GM18867 (cell line): ENCODE data around the gene CNOT8.
"Not testable (repeated sequence)": the region's sequence is repeated elsewhere in the genome, so short reads cannot be mapped to it uniquely, and the experiment has no call there.

ENCODE experiments used
- ATAC-seq: cut with Tn5 transposase; IDR thresholded peaks from one replicate; pipeline ENCODE4 v1.9.1; 2021; ENCODE audit warnings: mild to moderate bottlenecking, moderate library complexity; ENCODE audit not compliant: unreplicated experiment

Gene CNOT8

DNA sequence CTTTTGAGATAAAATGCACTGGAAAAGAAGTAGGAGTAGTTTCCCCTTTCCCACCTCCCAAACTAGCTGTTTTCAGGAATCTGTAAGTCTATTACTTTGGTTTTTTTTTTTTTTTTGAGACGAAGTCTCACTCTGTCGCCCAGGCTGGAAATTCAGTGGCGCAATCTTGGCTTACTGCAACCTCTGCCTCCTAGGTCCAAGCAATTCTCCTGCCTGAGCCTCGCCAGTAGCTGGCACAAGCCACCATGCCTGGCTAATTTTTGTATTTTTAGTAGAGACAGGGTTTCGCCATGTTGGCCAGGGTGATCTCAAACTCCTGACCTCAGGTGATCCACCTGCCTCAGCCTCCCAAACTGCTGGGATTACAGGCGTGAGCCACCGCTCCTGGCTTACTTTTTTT lies 47.2 kb downstream of the CNOT8 start:
- ATAC-seq, result not testable (repeated sequence)

DNA sequence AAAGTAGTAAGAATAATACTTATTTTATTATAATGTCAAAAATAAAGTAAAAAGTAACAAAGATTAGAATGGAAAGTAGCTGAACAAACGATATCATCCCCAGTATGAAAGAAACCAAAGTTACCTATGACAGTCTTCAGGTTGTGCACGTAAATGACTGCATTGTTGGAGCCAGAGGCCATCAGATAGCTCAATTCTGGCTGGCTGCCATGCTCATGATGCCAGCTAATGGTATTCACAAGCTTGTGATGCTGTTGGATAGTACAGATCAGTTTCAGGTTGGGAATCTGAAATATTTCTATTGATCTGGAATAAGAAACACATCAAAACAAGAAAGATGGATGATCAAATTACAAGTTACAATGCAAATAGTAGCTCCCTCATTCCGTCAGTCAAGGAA lies 58.4 kb downstream of the CNOT8 start:
- no peak for ATAC-seq

DNA sequence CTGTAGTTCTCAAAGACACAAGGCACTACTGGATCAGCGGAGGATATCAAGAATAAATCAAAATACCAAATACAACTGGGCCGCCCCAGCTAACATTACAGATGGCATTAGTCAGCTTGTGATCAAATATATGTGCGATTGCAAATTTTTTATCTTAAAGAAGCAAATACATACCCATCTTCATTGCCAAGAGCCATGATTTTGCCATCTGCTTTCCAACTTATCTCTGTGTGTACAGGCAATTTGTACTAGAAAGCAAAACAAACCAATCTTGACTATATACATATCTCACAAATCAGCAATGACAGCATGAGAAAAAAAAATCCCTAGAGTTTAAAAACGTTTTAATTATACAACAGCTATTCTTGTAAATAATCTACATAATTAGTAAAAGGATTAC lies 59.3 kb downstream of the CNOT8 start:
- ATAC-seq, result no peak

DNA sequence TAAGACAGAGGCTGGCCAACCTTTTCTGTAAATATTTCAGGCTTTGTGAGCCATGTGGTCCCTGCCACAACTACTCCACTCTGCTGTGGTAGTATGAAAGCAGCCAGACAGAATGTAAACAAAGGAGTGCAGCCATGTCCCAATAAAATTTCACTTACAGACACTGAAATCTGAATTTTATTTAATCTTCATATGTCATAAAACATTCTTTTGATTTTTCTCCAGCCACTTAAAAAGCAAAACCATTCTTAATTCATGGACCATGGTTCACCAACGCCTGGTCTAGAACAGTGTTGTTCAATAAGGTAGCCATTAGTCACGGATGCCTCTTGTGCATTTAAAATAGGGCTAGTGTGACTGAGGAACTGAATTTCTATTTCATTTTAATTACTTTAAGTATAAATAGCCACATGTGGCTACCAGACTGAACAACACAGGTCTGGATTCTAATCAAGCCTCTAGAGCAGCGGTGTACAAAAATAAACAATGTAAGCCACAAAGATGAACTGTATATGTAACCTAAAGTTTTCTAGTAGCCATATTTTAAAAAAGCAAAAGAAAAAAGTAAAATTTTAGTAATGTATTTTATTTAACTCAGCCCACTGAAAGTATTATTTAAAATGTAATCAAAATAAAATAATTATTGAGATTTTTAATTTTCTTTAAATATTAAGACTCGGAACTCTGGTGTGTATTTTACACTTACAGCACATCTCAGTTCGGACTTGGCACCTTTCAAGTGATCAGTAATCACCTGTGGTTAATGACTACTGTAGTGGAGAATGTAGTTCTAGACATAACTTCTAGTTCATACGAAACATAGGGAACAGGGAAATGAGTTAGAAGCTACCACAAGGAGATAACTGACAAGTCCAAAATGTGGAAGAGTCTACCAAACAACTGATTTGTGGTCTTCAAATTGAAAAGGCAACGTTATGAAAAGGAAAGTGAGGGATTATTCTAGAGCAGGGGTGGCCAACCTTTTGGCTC lies 65.3 kb downstream of the CNOT8 start:
- ATAC-seq, result no peak
